GM19324 (cell line): ENCODE measurements around the gene VPS50.

Experiments used
- ATAC-seq: cut with Tn5 transposase; IDR thresholded peaks from one replicate; pipeline ENCODE4 v1.9.1; 2021; ENCODE audit warnings: mild to moderate bottlenecking, moderate library complexity; ENCODE audit not compliant: unreplicated experiment, low FRiP score

VPS50 gene

GRCh38 chr7:93399642-93400041, 167.5 kb downstream of the VPS50 start:
- no peak for ATAC-seq

DNA sequence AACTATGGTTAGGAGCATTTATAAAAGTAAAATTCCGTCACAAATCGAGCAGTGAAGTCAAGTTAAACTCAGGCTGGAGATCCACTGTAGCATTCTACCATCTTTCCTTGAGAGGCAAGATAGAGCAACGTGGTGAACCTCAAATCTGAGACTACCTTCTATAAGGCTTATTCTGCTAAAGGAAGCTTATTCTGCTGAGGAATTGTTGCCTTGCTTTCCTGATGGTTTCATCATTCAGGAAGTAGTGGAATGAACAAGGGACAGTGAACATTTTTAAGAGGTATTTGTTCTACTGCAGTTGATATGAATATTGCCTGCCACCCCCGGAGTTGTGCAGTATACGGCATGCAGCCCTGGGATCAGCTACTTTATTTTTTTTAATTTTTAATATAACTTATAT, 170.8 kb downstream of the VPS50 start:
- ATAC-seq: no peak

DNA sequence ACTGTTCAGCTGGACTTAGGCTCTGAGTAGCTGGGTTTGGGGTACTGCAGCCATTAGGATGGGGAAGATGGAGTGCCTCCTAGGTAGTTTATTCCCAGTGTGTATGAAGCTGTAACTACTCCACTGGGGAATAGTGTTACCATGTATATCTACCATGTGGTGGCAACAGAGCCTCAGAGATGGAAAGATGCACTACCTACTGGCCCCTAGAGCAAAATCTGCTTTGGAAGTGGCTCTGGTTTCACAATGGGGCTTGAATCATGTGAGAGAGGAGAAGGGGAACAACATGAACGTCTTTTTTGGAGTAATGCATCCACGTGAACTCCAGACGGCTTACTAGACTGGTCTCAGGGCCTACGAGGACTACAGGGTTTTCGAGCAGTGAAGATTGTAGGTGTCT, 175.1 kb downstream of the VPS50 start:
- ATAC-seq: no peak

GRCh38 chr7:93409324-93409723, 177.2 kb downstream of the VPS50 start:
- no peak for ATAC-seq
